Stomach (tissue), 9 donors: ENCODE data around the gene NME4. TPM values are rescaled to one million over a fixed set of nuclear protein-coding genes. Genes with fewer than 3 reads are reported as not detected.
"Not testable (repeated sequence)": the region's sequence is repeated elsewhere in the genome, so short reads cannot be mapped to it uniquely, and the experiment has no call there.

Experiments
- DNase-seq, 2 donors: peaks; one replicate each; pipeline versions ENCODE4 v3.0.0 to v3.0.0-alpha.2; 2013 to 2019
- H3K27ac ChIP-seq, 5 donors: fragments of 200-600 bp in 4 of 5; sonication (generic) in 4 of 5; one replicate each; pipeline ENCODE4 v1.5.1; 2013 to 2019; ENCODE audit warnings: mild to moderate bottlenecking in 1 of 5, moderate library complexity in 1 of 5
- H3K27me3 ChIP-seq, 3 donors: fragments of 200-600 bp; sonication (generic); one replicate each; pipeline ENCODE4 v1.5.1; 2017 to 2019; ENCODE audit warnings: mixed run types in 1 of 3
- H3K36me3 ChIP-seq, 4 donors: fragments of 200-600 bp; sonication (generic); 1 replicate in 3 of 4; 2 replicates in 1 of 4; pipeline ENCODE4 v1.5.1; 2016 to 2019
- H3K4me1 ChIP-seq, 4 donors: fragments of 200-600 bp; sonication (generic); one replicate each; pipeline ENCODE4 v1.5.1; 2016 to 2019
- H3K4me3 ChIP-seq, 4 donors: fragments of 200-600 bp; sonication (generic) in 3 of 4; one replicate each; pipeline ENCODE4 v1.5.1; 2016 to 2019; ENCODE audit warnings: mild to moderate bottlenecking in 1 of 4
- H3K9me3 ChIP-seq, 4 donors: fragments of 200-600 bp; sonication (generic); one replicate each; pipeline ENCODE4 v1.5.1; 2016 to 2019
- EP300 ChIP-seq: sonication (generic); formaldehyde crosslinking; IDR thresholded peaks from one replicate; pipeline ENCODE4 v1.6.1; 2017; ENCODE audit warnings: antibody characterized with exemption
- POLR2A ChIP-seq, 4 donors: fragments of 450-650 bp; IDR thresholded peaks; one replicate each; pipeline ENCODE4 v1.6.1; 2016; ENCODE audit warnings: antibody characterized with exemption in 4 of 4, control low read depth in 2 of 4, mild to moderate bottlenecking in 1 of 4, moderate library complexity in 1 of 4
- POLR2AphosphoS5 ChIP-seq, 3 donors: sonication (generic); formaldehyde crosslinking; IDR thresholded peaks; one replicate each; pipeline ENCODE4 v1.6.1; 2016; ENCODE audit warnings: antibody characterized with exemption in 3 of 3
- WGBS, 5 donors: extraction: QIAGEN DNeasy Blood & Tissue Kit in 3 of 5; methylation state at CpG; one replicate each; pipeline versions ENCODE4 v1.1.5 to v1.1.7; 2013 to 2018; 5-methylcytosine and 5-hydroxymethylcytosine counted together
- intact Hi-C: fragments of 100-400 bp; cut with DNase I; formaldehyde crosslinking; loops from one replicate; pipeline ENCODE4 v1.15.1; 2023; ENCODE audit warnings: low total_unique reads
- polyA plus RNA-seq, 3 donors: library from polyadenylated mRNA; stranded (reverse); fragments of 200-250 nt; gene quantifications; one replicate each; pipeline ENCODE4 v1.2.3, GENCODE V29; 2013
- total RNA-seq, 5 donors: library from RNA; depleted of rRNA; stranded (reverse); fragments of >200 nt; gene quantifications; one replicate each; pipeline versions ENCODE4 v1.1.0 to v1.2.3, GENCODE V29; 2014 to 2016
- TF ChIP-seq, protein P1 (sequence below), 7 experiments: fragments of 450-650 bp in 4 of 7; fragments of 200-600 bp in 3 of 7; sonication (generic) in 3 of 7; IDR thresholded peaks; one replicate each; pipeline ENCODE4 v1.5.1; 2016 to 2019; ENCODE audit warnings: antibody characterized with exemption in 7 of 7, control low read depth in 2 of 7, mild to moderate bottlenecking in 1 of 7
- donor health status: healthy with polysubstance abuse.
- donor health status: Bipolar disorder and iron deficiency.
- donor health status: healthy.

The NME4 gene
- total and polyA plus RNA-seq, 8 donors = 23.3 to 187 (median 89.8) TPM

DNA sequence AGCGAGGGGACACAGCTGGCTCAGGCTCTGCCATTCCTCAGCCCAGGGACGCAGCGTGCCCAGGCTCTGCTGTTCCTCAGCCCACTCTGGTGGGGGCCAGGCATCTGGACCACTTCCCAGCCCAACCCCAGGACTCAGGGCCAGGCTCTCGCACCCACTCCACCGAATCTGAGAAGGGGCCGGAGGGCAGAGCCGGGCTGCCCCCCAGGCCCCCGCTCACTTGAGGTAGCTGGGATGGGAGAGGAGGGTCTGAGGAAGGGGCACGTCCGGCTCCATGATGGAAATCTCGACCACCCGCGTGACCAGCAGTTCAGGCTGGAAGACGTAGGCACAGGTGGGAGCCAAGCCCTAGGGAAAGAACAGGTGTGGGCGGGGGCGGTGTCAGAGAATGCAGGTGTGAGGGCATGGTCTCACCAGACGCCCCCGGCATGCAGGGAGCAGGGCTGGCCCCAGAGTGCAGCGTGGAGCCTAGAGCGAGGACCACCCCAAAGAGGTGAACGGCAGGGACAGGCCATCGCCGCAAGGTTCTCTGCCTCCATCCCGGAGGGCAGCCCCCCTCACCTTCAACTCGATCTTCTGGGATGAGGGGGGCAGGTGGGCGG is 20.1 kb upstream of the NME4 start:
- no peak overlapping the region for H3K27ac ChIP-seq
- DNase-seq = no peak
- TF ChIP-seq, protein P1, sequence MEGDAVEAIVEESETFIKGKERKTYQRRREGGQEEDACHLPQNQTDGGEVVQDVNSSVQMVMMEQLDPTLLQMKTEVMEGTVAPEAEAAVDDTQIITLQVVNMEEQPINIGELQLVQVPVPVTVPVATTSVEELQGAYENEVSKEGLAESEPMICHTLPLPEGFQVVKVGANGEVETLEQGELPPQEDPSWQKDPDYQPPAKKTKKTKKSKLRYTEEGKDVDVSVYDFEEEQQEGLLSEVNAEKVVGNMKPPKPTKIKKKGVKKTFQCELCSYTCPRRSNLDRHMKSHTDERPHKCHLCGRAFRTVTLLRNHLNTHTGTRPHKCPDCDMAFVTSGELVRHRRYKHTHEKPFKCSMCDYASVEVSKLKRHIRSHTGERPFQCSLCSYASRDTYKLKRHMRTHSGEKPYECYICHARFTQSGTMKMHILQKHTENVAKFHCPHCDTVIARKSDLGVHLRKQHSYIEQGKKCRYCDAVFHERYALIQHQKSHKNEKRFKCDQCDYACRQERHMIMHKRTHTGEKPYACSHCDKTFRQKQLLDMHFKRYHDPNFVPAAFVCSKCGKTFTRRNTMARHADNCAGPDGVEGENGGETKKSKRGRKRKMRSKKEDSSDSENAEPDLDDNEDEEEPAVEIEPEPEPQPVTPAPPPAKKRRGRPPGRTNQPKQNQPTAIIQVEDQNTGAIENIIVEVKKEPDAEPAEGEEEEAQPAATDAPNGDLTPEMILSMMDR (IDR thresholded peaks at IDR 0.05) = no peak

GRCh38 chr16:377419-377951 is 19.5 kb upstream of the NME4 start:
- TF ChIP-seq EP300 = no peak
- TF ChIP-seq, protein P1 (IDR thresholded peaks at IDR 0.05) = no peak
- TF ChIP-seq POLR2A (IDR thresholded peaks at IDR 0.05) = no peak
- TF ChIP-seq POLR2AphosphoS5 (IDR thresholded peaks at IDR 0.05) = no peak
- no peak for DNase-seq
- peaks cover 44 to 54% (median 53%) of the 10 kb centered on the region in 4 donors for H3K36me3 ChIP-seq
- H3K9me3 ChIP-seq = no peaks in the 10 kb centered on the region
- peaks cover 25 to 33% (median 31%) of the 10 kb centered on the region in 4 donors for H3K4me1 ChIP-seq
- no peaks in the 10 kb centered on the region for H3K27me3 ChIP-seq
- WGBS, 5 donors = 87 to 93% (median 90%) methylated on average over 37 to 42 of the region's 42 CpGs
- intact Hi-C loops = no loop called here
- no peak overlapping the region for H3K27ac ChIP-seq
- no peak overlapping the region for H3K4me3 ChIP-seq

More for the DNA sequence above, 20.1 kb upstream of the NME4 start:
- no peak overlapping the region for H3K4me3 ChIP-seq
- peaks cover 48 to 60% (median 58%) of the 10 kb centered on the region in 4 donors for H3K36me3 ChIP-seq
- 87 to 94% (median 91%) methylated on average over 14 to 26 of the region's 26 CpGs for WGBS, 5 donors
- intact Hi-C loops = no loop called here
- no peaks in the 10 kb centered on the region for H3K27me3 ChIP-seq
- H3K9me3 ChIP-seq = no peaks in the 10 kb centered on the region
- peaks cover 25 to 31% (median 29%) of the 10 kb centered on the region in 4 donors for H3K4me1 ChIP-seq

GRCh38 chr16:378113-378820 is 18.7 kb upstream of the NME4 start:
- Histone ChIP-seq H3K36me3 (peaks cover 36 to 47% (median 45%) of the 10 kb centered on the region in 4 donors), H3K4me3 (peak overlapping the region in 1 of 4 donors; percentile 3), H3K27ac (peak overlapping the region in 3 of 5 donors; percentile 89 to 97 (median 90)), H3K4me1 (peaks cover 32 to 40% (median 38%) of the 10 kb centered on the region in 4 donors)
- DNase-seq, H3K9me3 ChIP-seq, H3K27me3 ChIP-seq, intact Hi-C loops: not testable (repeated sequence)
- 88 to 93% (median 92%) methylated on average over 26 to 36 of the region's 36 CpGs for WGBS, 5 donors

DNA sequence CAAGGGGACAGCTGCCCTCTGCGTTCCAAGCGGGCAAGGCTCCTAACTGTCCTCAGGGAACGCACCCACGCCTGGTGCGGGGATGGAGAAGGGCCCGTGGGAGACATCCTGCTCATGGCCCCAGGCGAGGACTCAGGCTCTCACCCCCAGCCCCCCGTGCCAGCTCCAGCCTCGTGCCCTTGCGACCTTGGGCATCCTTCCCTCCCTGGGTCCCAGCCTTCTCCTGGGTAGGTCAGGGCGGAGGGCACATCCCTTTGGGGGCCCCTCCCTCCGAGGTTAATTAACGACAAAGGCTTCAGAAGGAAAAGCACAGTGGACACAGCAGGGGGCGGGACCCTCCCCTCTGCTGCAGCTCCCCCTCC is 18.2 kb upstream of the NME4 start:
- H3K27ac ChIP-seq = peak overlapping the region; percentile 81 to 97 (median 89)
- no peaks in the 10 kb centered on the region for H3K27me3 ChIP-seq
- H3K9me3 ChIP-seq = no peaks in the 10 kb centered on the region
- 56 to 71% (median 59%) methylated on average over 13 to 14 of the region's 14 CpGs for WGBS, 5 donors
- intact Hi-C loops = no loop called here
- DNase-seq = no peak
- H3K4me3 ChIP-seq = peak overlapping the region in 1 of 4 donors; percentile 3
- H3K36me3 ChIP-seq = peaks cover 32 to 41% (median 40%) of the 10 kb centered on the region in 4 donors
- peaks cover 37 to 46% (median 43%) of the 10 kb centered on the region in 4 donors for H3K4me1 ChIP-seq
- TF ChIP-seq POLR2AphosphoS5 (IDR thresholded peaks at IDR 0.05) (no peak), POLR2A (IDR thresholded peaks at IDR 0.05) (no peak)
- TF ChIP-seq, protein P1 (IDR thresholded peaks at IDR 0.05) = no peak
